A549 (cell line): ENCODE measurements around the gene MRPL55. TPM values are rescaled to one million over a fixed set of nuclear protein-coding genes. Genes with fewer than 3 reads are reported as not detected.

Source experiments
- ATAC-seq, 2 experiments: fragments of 200-7000 bp in 1 of 2; fragments of >200 bp in 1 of 2; cut with Nextera tagmentation in 1 of 2; cut with Tn5 transposase in 1 of 2; 3 replicates each; pipeline versions ENCODE4 v1.8.0 to v1.9.1; 2018 to 2020; ENCODE audit warnings: mild to moderate bottlenecking in 1 of 2, moderate library complexity in 1 of 2
- CTCF ChIA-PET: fragments of 300-600 bp; sonication (Branson Sonifier 250); formaldehyde crosslinking; extraction: SDS; loops from one replicate; lab custom pipeline; 2021; ENCODE audit warnings: antibody characterized with exemption, inconsistent platforms; lab: Yijun Ruan, JAX
- POLR2A ChIA-PET: fragments of 350-600 bp; formaldehyde crosslinking; extraction: SDS; loops from one replicate; lab custom pipeline; 2021; ENCODE audit warnings: antibody characterized with exemption, inconsistent platforms; lab: Yijun Ruan, JAX
- DNase-seq, 2 experiments: peaks; one replicate each; pipeline versions ENCODE4 v3.0.0 to v3.0.0-alpha.2; 2011 to 2016; ENCODE audit warnings: low read depth in 1 of 2, low spot score in 1 of 2
- FAIRE-seq: peaks from 2 replicates; lab custom pipeline; 2011; peaks lifted over from hg19 to GRCh38; lab: Jason Lieb, UNC
- H3K27ac ChIP-seq, 2 experiments: fragments of >200 bp; sonication (Bioruptor Twin); formaldehyde crosslinking; 3 replicates each; pipeline ENCODE4 v1.5.1; 2016 to 2017
- H3K4me1 ChIP-seq: fragments of >200 bp; sonication (Bioruptor Twin); formaldehyde crosslinking; 3 replicates; pipeline ENCODE4 v1.6.1; 2016
- H3K4me2 ChIP-seq: fragments of >200 bp; sonication (Bioruptor Twin); formaldehyde crosslinking; 3 replicates; pipeline ENCODE4 v1.6.1; 2016
- H3K4me3 ChIP-seq: fragments of >200 bp; sonication (Bioruptor Twin); formaldehyde crosslinking; 3 replicates; pipeline ENCODE4 v1.5.1; 2016
- H3K9me3 ChIP-seq: fragments of >200 bp; sonication (Bioruptor Twin); formaldehyde crosslinking; 3 replicates; pipeline ENCODE4 v1.6.1; 2016
- CBX8 ChIP-seq: fragments of 200-600 bp; sonication (generic); IDR thresholded peaks from 2 replicates; pipeline ENCODE4 v1.6.1; 2016
- CHD2 ChIP-seq: fragments of 150-350 bp; IDR thresholded peaks from 2 replicates; pipeline ENCODE4 v1.6.1; 2014; ENCODE audit warnings: low read length; ENCODE audit not compliant: partially characterized antibody
- CHD4 ChIP-seq: fragments of 200-600 bp; sonication (generic); IDR thresholded peaks from 2 replicates; pipeline ENCODE4 v1.6.1; 2016; ENCODE audit warnings: antibody characterized with exemption, mild to moderate bottlenecking, borderline replicate concordance
- FOSL2 ChIP-seq, 2 experiments: fragments of 450-650 bp in 1 of 2; fragments of >200 bp in 1 of 2; sonication (Bioruptor Twin) in 1 of 2; formaldehyde crosslinking; IDR thresholded peaks; 2 replicates each; pipeline versions ENCODE4 v1.5.0 to v1.6.1; 2016 to 2020; ENCODE audit warnings: mild to moderate bottlenecking in 1 of 2, moderate library complexity in 1 of 2
- GATA3 ChIP-seq: IDR thresholded peaks from 2 replicates; pipeline ENCODE4 v1.6.1; 2012; ENCODE audit warnings: borderline replicate concordance
- HEYL ChIP-seq: fragments of 250-450 bp; sonication (Bioruptor Pico); IDR thresholded peaks from 2 replicates; pipeline ENCODE4 v1.8.0; 2021; ENCODE audit warnings: mild to moderate bottlenecking, moderate library complexity
- HOXB13 ChIP-seq: fragments of 250-450 bp; sonication (Bioruptor Pico); IDR thresholded peaks from 2 replicates; pipeline ENCODE4 v1.5.0; 2020; ENCODE audit warnings: low read depth, mild to moderate bottlenecking, moderate library complexity
- NPAS2 ChIP-seq: fragments of 250-450 bp; sonication (Bioruptor Pico); IDR thresholded peaks from 2 replicates; pipeline ENCODE4 v1.8.0; 2022; ENCODE audit warnings: mild to moderate bottlenecking, moderate library complexity, borderline replicate concordance
- RNF2 ChIP-seq: fragments of 200-600 bp; sonication (generic); IDR thresholded peaks from 2 replicates; pipeline ENCODE4 v1.6.1; 2016; ENCODE audit warnings: low read depth, mild to moderate bottlenecking, antibody characterized with exemption, moderate library complexity, borderline replicate concordance
- SMC3 ChIP-seq: fragments of >200 bp; sonication (Bioruptor Twin); formaldehyde crosslinking; IDR thresholded peaks from 3 replicates; pipeline ENCODE4 v1.6.1; 2018; ENCODE audit warnings: inconsistent platforms
- TFCP2L1 ChIP-seq: fragments of 250-450 bp; sonication (Bioruptor Pico); IDR thresholded peaks from 2 replicates; pipeline ENCODE4 v1.5.0; 2021; ENCODE audit warnings: mild to moderate bottlenecking
- TP53 ChIP-seq: fragments of 250-450 bp; sonication (Bioruptor Pico); IDR thresholded peaks from 2 replicates; pipeline ENCODE4 v1.5.0; 2021; ENCODE audit warnings: mild to moderate bottlenecking, moderate library complexity
- ZC3H11A ChIP-seq: fragments of 450-650 bp; IDR thresholded peaks from 2 replicates; pipeline ENCODE4 v1.6.1; 2014; ENCODE audit warnings: antibody characterized with exemption, mild to moderate bottlenecking
- ZNF302 ChIP-seq: fragments of 250-450 bp; sonication (Bioruptor Pico); IDR thresholded peaks from 2 replicates; pipeline ENCODE4 v1.9.0; 2021; ENCODE audit warnings: inconsistent platforms, mild to moderate bottlenecking, moderate library complexity
- ZSCAN20 ChIP-seq: fragments of 250-450 bp; sonication (Bioruptor Pico); IDR thresholded peaks from 2 replicates; pipeline ENCODE4 v1.8.0; 2022; ENCODE audit warnings: mild to moderate bottlenecking, moderate library complexity
- WGBS: methylation state at CpG from one replicate; pipeline ENCODE4 v1.1.6; 2017; ENCODE audit errors: missing lambda C conversion rate; 5-methylcytosine and 5-hydroxymethylcytosine counted together
- polyA plus RNA-seq, 4 experiments: library from polyadenylated mRNA; depleted of rRNA in 3 of 4; stranded (reverse); fragments of >200 nt; fragmentation: RNase III in 1 of 4; extraction: RNeasy Plus Mini Kit Qiagen cat#74134 plus additional on column Dnase treatment in 1 of 4; gene quantifications; 2 replicates in 3 of 4; 3 replicates in 1 of 4; pipeline ENCODE4 v1.2.3, GENCODE V29; 2011 to 2017
- TF ChIP-seq, protein P1 (sequence below): IDR thresholded peaks from 2 replicates; pipeline ENCODE4 v1.6.1; 2012
- TF ChIP-seq, protein P2 (sequence below): fragments of 250-450 bp; sonication (Bioruptor Pico); IDR thresholded peaks from 2 replicates; pipeline ENCODE4 v1.5.0; 2021; ENCODE audit warnings: mild to moderate bottlenecking, moderate library complexity, borderline replicate concordance
- TF ChIP-seq, protein P3 (sequence below): fragments of 450-650 bp; IDR thresholded peaks from 2 replicates; pipeline ENCODE4 v1.6.1; 2014; ENCODE audit warnings: antibody characterized with exemption
- TF ChIP-seq, protein P4 (sequence below): fragments of 250-450 bp; sonication (Bioruptor Pico); IDR thresholded peaks from 2 replicates; pipeline ENCODE4 v1.5.0; 2020; ENCODE audit warnings: low read depth, mild to moderate bottlenecking, moderate library complexity
- TF ChIP-seq, protein P5 (sequence below): fragments of >200 bp; sonication (Bioruptor Twin); formaldehyde crosslinking; IDR thresholded peaks from 3 replicates; pipeline ENCODE4 v1.6.1; 2016
- TF ChIP-seq, protein P6 (sequence below): IDR thresholded peaks from 2 replicates; pipeline ENCODE4 v1.6.1; 2012; ENCODE audit warnings: low read depth, borderline replicate concordance
- TF ChIP-seq, protein P7 (sequence below): fragments of 150-350 bp; IDR thresholded peaks from 2 replicates; pipeline ENCODE4 v1.6.1; 2014; ENCODE audit warnings: low read depth, mild to moderate bottlenecking, low read length

Gene MRPL55
- polyA plus RNA-seq, 2 of the 4 experiments (the other 2 are of a cell fraction), result 54.2 to 80.0 TPM

DNA sequence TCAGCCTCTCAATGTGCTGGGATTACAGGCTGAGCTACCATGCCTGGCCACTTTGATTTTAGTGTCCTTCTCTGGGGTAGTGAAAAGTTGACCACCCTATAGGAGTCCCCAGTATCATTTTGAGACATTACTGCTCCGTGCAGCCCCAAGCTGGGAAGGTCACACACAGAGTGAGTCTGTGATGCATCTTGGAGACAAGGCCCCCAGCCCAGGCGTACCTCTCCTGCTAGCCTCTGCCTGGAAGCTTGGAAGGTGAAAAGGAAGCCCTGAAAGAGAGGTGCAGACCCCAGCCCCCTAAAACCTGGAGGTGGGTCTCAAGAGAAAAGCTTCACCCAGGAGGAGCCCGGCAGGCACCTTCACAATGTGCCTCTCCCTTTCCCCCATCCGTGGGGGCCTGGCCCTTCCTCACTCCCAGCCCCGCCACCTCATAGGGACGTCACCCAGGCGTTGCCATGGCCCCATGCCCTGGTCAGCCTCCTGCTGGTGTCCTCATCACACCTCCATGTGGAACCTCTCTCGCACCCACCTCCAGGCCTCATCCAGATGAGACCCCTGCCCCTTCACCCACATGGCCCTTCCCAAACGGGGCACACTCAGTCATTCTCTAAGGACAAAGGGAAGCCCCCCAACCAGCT is 32.2 kb downstream of the MRPL55 start:
- no peaks in the 10 kb centered on the region for H3K9me3 ChIP-seq
- no peak overlapping the region for H3K4me3 ChIP-seq
- DNase-seq, result no peak
- no peak overlapping the region for H3K4me2 ChIP-seq
- FAIRE-seq, result no peak
- TF ChIP-seq CHD2 (no peak), FOSL2 (IDR thresholded peaks at IDR 0.05) (no peak), FOSL2 (CRISPR knock-in tag; IDR thresholded peaks at IDR 0.05) (no peak), ZC3H11A (no peak), ZNF302 (CRISPR knock-in tag) (no peak), CHD4 (no peak), ZSCAN20 (CRISPR knock-in tag) (no peak), GATA3 (no peak)
- TF ChIP-seq, protein P1, sequence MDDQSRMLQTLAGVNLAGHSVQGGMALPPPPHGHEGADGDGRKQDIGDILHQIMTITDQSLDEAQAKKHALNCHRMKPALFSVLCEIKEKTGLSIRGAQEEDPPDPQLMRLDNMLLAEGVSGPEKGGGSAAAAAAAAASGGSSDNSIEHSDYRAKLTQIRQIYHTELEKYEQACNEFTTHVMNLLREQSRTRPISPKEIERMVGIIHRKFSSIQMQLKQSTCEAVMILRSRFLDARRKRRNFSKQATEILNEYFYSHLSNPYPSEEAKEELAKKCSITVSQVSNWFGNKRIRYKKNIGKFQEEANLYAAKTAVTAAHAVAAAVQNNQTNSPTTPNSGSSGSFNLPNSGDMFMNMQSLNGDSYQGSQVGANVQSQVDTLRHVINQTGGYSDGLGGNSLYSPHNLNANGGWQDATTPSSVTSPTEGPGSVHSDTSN, result no peak
- TF ChIP-seq, protein P2, sequence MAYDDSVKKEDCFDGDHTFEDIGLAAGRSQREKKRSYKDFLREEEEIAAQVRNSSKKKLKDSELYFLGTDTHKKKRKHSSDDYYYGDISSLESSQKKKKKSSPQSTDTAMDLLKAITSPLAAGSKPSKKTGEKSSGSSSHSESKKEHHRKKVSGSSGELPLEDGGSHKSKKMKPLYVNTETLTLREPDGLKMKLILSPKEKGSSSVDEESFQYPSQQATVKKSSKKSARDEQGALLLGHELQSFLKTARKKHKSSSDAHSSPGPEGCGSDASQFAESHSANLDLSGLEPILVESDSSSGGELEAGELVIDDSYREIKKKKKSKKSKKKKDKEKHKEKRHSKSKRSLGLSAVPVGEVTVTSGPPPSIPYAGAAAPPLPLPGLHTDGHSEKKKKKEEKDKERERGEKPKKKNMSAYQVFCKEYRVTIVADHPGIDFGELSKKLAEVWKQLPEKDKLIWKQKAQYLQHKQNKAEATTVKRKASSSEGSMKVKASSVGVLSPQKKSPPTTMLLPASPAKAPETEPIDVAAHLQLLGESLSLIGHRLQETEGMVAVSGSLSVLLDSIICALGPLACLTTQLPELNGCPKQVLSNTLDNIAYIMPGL (CRISPR knock-in tag), result no peak
- H3K4me1 ChIP-seq, result peaks cover 6% of the 10 kb centered on the region; the same call in 1 of the 3 replicates
- no peak overlapping the region for H3K27ac ChIP-seq
- no peak for ATAC-seq
- POLR2A ChIA-PET, result no interaction called here
- WGBS, result 84% methylated on average over 9 of the region's 9 CpGs
- CTCF ChIA-PET, result interaction anchor here (0.6 to 2.8 kb wide), 6 partner anchors 17 to 1744 kb away, joined by 3 to 13 read pairs (median 3); no protein-coding TSS in a partner anchor

DNA sequence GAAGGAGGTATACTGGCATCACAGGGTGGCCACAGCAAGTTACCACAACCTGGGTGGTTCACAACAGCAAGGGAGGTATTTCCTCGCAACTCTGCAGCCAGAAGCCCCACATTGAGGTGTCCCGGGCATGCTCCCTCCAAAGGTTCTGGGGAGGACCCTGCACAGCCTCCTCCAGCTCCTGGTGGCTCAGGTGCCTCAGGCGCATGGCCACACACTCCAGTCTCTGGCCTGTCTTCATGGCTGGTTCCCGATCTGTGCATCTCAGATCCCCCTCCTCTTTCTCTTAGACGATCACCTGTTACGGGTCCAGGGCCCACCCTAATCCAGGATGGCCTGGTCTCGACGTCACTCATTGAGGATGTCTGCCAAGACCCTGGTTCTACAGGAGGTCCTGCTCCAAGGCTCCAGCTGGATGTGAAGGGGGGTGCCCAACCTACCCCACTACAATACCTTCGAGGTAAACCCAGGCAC is 33.3 kb downstream of the MRPL55 start:
- TF ChIP-seq TP53 (CRISPR knock-in tag) (no peak), ZNF302 (CRISPR knock-in tag) (no peak), SMC3 (no peak), RNF2 (no peak), HEYL (no peak), NPAS2 (CRISPR knock-in tag) (no peak), GATA3 (no peak), CBX8 (no peak), TFCP2L1 (CRISPR knock-in tag) (no peak), HOXB13 (CRISPR knock-in tag) (no peak)
- TF ChIP-seq, protein P3, sequence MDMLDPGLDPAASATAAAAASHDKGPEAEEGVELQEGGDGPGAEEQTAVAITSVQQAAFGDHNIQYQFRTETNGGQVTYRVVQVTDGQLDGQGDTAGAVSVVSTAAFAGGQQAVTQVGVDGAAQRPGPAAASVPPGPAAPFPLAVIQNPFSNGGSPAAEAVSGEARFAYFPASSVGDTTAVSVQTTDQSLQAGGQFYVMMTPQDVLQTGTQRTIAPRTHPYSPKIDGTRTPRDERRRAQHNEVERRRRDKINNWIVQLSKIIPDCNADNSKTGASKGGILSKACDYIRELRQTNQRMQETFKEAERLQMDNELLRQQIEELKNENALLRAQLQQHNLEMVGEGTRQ, result no peak
- TF ChIP-seq, protein P4, sequence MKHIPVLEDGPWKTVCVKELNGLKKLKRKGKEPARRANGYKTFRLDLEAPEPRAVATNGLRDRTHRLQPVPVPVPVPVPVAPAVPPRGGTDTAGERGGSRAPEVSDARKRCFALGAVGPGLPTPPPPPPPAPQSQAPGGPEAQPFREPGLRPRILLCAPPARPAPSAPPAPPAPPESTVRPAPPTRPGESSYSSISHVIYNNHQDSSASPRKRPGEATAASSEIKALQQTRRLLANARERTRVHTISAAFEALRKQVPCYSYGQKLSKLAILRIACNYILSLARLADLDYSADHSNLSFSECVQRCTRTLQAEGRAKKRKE (CRISPR knock-in tag), result no peak
- TF ChIP-seq, protein P5, sequence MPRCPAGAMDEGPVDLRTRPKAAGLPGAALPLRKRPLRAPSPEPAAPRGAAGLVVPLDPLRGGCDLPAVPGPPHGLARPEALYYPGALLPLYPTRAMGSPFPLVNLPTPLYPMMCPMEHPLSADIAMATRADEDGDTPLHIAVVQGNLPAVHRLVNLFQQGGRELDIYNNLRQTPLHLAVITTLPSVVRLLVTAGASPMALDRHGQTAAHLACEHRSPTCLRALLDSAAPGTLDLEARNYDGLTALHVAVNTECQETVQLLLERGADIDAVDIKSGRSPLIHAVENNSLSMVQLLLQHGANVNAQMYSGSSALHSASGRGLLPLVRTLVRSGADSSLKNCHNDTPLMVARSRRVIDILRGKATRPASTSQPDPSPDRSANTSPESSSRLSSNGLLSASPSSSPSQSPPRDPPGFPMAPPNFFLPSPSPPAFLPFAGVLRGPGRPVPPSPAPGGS, result no peak
- TF ChIP-seq, protein P6, sequence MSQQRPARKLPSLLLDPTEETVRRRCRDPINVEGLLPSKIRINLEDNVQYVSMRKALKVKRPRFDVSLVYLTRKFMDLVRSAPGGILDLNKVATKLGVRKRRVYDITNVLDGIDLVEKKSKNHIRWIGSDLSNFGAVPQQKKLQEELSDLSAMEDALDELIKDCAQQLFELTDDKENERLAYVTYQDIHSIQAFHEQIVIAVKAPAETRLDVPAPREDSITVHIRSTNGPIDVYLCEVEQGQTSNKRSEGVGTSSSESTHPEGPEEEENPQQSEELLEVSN, result no peak
- TF ChIP-seq, protein P2 (CRISPR knock-in tag), result no peak
- TF ChIP-seq, protein P7, sequence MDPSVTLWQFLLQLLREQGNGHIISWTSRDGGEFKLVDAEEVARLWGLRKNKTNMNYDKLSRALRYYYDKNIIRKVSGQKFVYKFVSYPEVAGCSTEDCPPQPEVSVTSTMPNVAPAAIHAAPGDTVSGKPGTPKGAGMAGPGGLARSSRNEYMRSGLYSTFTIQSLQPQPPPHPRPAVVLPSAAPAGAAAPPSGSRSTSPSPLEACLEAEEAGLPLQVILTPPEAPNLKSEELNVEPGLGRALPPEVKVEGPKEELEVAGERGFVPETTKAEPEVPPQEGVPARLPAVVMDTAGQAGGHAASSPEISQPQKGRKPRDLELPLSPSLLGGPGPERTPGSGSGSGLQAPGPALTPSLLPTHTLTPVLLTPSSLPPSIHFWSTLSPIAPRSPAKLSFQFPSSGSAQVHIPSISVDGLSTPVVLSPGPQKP, result no peak
- TF ChIP-seq, protein P1, result no peak
- ATAC-seq (no peak), FAIRE-seq (no peak), DNase-seq (no peak)
- WGBS, result 83% methylated on average over 8 of the region's 9 CpGs
- Histone ChIP-seq H3K4me1 (peaks cover under 1% of the 10 kb centered on the region; the same call in 1 of the 3 replicates), H3K4me2 (no peak overlapping the region), H3K27ac (no peak overlapping the region), H3K9me3 (no peaks in the 10 kb centered on the region), H3K4me3 (no peak overlapping the region)
- ChIA-PET CTCF (interaction anchor here (1.1 kb wide), 1 partner anchor 16 kb away, joined by 3 read pairs; no protein-coding TSS in a partner anchor), POLR2A (no interaction called here)
